Activated naive CD8-positive, alpha-beta T cell (primary cell): ENCODE data around the gene DMC1.
"Not testable (repeated sequence)": the region's sequence is repeated elsewhere in the genome, so short reads cannot be mapped to it uniquely, and the experiment has no call there.

Experiments
- H3K27ac Mint-ChIP-seq: one replicate; pipeline ENCODE4 v1.8.0; 2021; ENCODE audit warnings: mixed read lengths
- H3K27me3 Mint-ChIP-seq: one replicate; pipeline ENCODE4 v1.8.0; 2021; ENCODE audit warnings: mixed read lengths
- H3K36me3 Mint-ChIP-seq: one replicate; pipeline ENCODE4 v1.8.0; 2021; ENCODE audit warnings: mixed read lengths
- H3K4me1 Mint-ChIP-seq: one replicate; pipeline ENCODE4 v1.8.0; 2021; ENCODE audit warnings: low read depth, mixed read lengths
- H3K4me3 Mint-ChIP-seq: one replicate; pipeline ENCODE4 v1.8.0; 2021; ENCODE audit warnings: mild to moderate bottlenecking, mixed read lengths
- H3K9me3 Mint-ChIP-seq: one replicate; pipeline ENCODE4 v1.8.0; 2021; ENCODE audit warnings: low read depth, mixed read lengths

Gene DMC1

DNA sequence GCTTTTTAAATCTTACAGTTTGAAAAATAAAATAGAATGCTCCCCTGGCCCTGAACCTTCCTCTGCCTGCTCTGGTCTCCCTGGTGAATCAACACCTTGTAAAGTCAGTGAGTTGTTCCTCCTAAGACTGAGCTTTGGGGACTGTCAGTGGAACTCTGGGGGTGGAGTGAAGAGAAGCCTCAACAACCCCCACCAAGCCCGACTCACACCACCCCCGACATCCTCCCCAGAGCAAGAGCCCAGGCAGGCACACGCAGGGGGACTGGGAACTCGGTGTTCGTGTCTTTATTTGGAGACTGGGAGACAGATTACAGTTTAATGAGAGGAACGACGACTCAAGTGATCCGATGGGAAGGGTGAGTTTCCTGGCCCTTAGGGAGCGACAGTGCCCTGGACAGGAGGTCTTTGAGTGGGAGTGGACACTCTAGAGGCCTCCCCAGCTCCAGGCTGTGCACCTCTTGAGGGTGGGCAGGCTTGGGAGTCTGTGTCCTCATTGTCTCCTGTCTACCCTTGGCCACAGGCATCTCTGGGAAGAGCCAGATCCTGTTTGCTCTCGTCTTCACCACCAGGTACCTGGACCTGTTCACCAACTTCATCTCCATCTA lies 95.9 kb downstream of the DMC1 start:
- Mint-ChIP-seq H3K27me3 (no peaks in the 10 kb centered on the region), H3K36me3 (no peaks in the 10 kb centered on the region), H3K4me3 (no peak overlapping the region), H3K9me3 (no peaks in the 10 kb centered on the region), H3K4me1 (peaks cover 6% of the 10 kb centered on the region), H3K27ac (no peak overlapping the region)

DNA sequence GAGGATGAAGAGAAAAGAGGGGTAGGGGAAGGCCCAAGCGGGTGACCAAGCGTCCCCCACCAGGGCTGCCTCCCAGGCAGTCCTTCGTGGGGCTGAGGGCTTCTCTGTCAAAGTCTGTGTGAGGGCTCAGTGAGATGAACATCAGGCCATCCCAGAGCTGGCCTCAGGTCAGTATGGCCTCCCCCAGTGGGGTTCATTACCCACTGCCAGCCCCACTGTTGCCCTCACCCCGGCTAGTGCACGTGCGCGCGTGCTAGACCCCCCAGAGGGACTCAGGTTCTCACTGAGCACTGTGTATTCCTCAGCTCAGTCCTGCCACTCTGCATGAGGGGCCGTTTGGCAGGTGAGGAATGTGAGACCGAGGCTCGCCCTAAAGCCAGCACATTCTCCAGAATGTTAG lies 98.7 kb downstream of the DMC1 start:
- Mint-ChIP-seq H3K9me3 (no peaks in the 10 kb centered on the region), H3K27me3 (peaks cover 4% of the 10 kb centered on the region), H3K36me3 (no peaks in the 10 kb centered on the region), H3K4me1 (peaks cover 7% of the 10 kb centered on the region), H3K27ac (no peak overlapping the region), H3K4me3 (no peak overlapping the region)

DNA sequence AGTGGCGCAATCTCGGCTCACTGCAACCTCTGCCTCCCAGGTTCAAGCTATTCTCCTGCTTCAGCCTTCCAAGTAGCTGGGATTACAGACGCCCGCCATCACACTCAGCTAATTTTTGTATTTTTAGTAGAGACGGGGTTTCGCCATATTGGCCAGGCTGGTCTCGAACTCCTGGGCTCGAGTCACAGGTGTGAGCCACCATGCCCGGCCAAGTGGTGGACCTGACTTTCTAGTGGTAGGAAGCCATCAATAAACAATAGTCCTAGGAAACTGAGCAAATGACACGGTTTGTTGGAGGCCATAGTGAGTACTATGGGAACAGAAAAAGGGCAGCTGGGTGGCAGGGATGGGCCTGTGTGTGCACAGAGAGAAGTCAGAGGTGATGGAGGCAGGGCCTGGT lies 99.8 kb downstream of the DMC1 start:
- not testable (repeated sequence) for H3K27ac Mint-ChIP-seq

DNA sequence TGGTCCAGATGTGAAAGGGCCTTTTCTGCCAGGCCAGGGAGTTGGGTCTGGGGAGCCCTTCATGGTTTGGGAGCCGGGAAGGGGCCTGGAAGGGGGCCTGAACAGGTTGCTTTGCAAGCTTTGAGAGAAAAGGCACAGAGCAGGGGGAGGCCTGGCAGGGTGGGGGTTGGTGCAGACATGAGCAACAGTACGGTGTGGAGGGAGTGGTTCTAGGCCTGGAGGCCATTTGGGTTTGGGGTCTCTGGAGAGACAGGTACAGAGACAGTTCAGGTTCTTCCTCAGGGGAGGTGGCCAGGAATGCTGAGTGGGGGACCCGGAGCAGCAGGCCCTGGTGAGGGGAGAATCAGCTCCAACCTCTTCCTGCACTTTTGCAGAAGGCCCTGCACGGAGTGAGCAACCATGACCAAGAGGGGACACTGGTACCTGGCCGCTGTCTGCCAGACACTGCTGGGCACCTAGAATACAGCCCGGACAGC lies 100.6 kb downstream of the DMC1 start:
- Mint-ChIP-seq H3K4me3 (peak overlapping the region; percentile 7), H3K27ac (no peak overlapping the region), H3K27me3 (peaks cover 4% of the 10 kb centered on the region), H3K36me3 (no peaks in the 10 kb centered on the region), H3K4me1 (peaks cover 3% of the 10 kb centered on the region), H3K9me3 (no peaks in the 10 kb centered on the region)

More for the DNA sequence above, 99.8 kb downstream of the DMC1 start:
- H3K9me3 Mint-ChIP-seq, H3K4me3 Mint-ChIP-seq, H3K36me3 Mint-ChIP-seq, H3K4me1 Mint-ChIP-seq, H3K27me3 Mint-ChIP-seq: not testable (repeated sequence)
